GF-D8 (cell line): ENCODE results near the gene SGO2.
"Not testable (repeated sequence)": the region's sequence is repeated elsewhere in the genome, so short reads cannot be mapped to it uniquely, and the experiment has no call there.

Experiments used
- DNase-seq: peaks from one replicate; lab custom pipeline; 2025; lab: John Stamatoyannopoulos, UW

Gene SGO2

DNA sequence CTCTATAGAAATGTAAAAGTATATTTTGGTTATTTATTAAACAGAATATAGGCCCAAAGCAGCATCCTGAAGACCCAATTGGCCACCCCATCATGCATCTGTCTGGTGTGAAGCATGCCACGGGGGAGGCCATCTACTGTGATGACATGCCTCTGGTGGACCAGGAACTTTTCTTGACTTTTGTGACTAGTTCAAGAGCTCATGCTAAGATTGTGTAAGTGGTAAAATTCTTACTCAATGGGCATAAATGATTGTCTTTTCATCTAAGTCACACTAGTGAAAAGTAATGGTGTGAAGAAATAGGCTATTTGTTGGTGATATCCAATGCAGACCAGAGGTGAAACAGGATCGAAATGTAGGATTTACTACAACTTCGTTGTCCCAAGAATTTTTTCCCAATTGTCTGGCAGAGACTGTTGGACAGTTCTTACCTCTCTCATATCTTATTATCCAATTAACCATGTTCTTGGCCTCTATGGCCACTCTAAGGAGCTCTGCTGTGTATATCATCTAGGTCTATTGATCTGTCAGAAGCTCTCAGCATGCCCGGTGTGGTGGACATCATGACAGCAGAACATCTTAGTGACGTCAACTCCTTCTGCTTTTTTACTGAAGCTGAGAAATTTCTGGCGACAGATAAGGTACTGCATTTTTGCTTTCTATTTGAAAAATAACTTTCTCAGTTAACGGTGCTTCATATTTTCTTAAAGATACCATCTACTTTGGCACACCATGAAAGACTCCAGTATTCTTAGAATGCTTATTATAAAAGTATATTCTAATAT lies 94.8 kb downstream of the SGO2 start:
- no peak for DNase-seq

GRCh38 chr2:200622106-200622505 lies 96.1 kb downstream of the SGO2 start:
- no peak for DNase-seq

GRCh38 chr2:200624026-200624425 lies 98.0 kb downstream of the SGO2 start:
- no peak for DNase-seq

DNA sequence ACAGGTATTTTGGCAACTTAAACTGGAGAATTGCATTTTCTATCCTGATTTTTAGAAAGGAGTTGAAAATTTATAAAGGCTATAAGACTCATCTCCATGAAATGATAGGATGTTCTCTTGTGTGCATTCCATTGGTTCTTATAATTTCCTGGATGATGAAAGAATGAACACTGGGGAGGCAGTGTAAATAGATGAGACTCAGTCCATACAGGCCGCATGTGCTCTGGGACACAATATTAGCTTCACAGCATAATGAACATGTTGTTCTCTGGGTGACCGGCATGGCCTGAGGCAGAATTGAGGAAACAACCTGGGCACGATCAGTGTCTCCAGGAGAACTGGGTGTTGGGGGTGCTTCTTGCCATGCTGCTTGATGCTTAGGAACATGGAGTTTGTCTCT lies 98.7 kb downstream of the SGO2 start:
- DNase-seq, result no peak

- no peak for DNase-seq
Measured at GRCh38 chr2:200625282-200625681, 99.3 kb downstream of the SGO2 start.

DNA sequence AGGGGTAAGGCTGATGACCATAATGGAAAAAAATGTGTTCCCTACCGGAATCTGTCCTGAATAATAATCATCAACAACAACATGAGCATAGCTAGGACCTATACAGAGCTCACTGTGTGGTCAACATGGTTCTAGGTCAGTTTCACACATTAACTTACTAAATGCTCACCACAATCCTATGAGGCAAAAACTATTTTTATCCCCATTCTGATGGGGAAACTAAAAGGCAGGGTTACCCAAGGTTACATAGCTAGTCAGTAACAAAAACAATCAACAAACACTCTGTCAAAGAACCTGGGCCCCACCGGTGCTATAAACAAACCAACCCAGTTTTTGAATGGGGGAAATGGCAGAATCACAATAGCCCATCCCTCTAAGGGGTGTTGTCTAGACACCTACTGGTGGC lies 100.0 kb downstream of the SGO2 start:
- no peak for DNase-seq

DNA sequence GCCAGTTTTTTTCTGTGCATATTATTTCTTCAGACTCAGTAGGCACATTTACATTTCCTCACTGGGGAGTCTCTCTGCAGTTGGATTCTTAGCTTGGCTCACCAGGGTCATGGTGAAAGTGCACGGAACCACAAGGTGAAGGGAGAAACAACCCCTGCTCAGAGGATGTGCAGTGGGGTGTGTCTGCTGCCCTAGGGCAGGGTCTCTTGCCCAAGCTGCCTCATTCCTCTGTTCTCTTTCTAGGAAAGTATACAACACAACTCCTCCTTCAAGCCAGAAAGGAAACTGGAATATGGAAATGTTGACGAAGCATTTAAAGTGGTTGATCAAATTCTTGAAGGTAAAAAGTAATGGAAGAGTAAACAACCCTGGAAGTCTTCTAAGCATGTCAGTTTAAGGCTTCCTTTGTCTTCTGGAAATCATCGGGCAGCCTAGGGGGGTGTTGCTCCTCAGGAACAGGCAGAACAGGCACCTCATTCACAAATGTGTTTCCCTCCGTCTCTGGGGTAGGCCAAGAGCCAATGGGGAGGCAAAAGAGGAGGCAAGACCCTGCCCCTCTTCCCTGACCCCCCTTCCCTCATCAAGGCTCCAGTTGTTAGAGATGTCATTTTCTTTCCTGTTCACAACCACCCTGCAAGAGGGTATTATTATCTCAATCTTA lies 101.2 kb downstream of the SGO2 start:
- no peak for DNase-seq

GRCh38 chr2:200628461-200628860 lies 102.5 kb downstream of the SGO2 start:
- DNase-seq, result not testable (repeated sequence)

DNA sequence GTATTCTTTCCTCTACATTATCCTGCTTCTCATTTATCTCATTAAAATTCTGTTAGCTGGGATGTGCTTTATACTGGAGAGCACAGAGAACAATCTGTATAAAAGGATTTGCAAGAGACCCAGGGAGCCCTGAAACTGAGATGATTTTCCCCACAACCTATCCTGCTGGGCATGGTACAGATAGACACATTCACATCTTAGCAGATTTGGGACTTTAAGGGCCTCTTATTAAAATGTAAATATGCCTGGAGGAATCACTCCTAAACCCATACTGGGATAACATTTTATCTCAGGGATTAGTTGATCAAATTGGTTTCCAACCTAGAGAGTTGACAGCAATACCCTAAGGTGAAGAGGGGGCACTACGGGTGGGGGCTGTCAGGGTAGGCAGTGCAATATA lies 105.3 kb downstream of the SGO2 start:
- no peak for DNase-seq
